A549 (cell line): ENCODE results near the gene HP1BP3.

ENCODE experiments used
- CBX2 ChIP-seq: fragments of 200-600 bp; sonication (generic); IDR thresholded peaks from 2 replicates; pipeline ENCODE4 v1.6.1; 2016; ENCODE audit warnings: low read depth, mild to moderate bottlenecking, borderline replicate concordance
- CBX8 ChIP-seq: fragments of 200-600 bp; sonication (generic); IDR thresholded peaks from 2 replicates; pipeline ENCODE4 v1.6.1; 2016
- CHD2 ChIP-seq: fragments of 150-350 bp; IDR thresholded peaks from 2 replicates; pipeline ENCODE4 v1.6.1; 2014; ENCODE audit warnings: low read length; ENCODE audit not compliant: partially characterized antibody
- CTCF ChIP-seq: fragments of >200 bp; sonication (Bioruptor Twin); formaldehyde crosslinking; IDR thresholded peaks from 3 replicates; pipeline ENCODE4 v1.5.1; 2016
- MAX ChIP-seq: IDR thresholded peaks from 2 replicates; pipeline ENCODE4 v1.6.1; 2012
- NR3C1 ChIP-seq: fragments of >200 bp; sonication (Bioruptor Twin); formaldehyde crosslinking; IDR thresholded peaks from 3 replicates; pipeline ENCODE4 v1.6.1; 2017
- POLR2A ChIP-seq: IDR thresholded peaks from 2 replicates; pipeline ENCODE4 v1.6.1; 2012; ENCODE audit warnings: mild to moderate bottlenecking, low read length
- RAD21 ChIP-seq, 2 experiments: fragments of >200 bp in 1 of 2; sonication (Bioruptor Twin) in 1 of 2; formaldehyde crosslinking in 1 of 2; IDR thresholded peaks in 1 of 2; conservative IDR thresholded peaks in 1 of 2; 2 replicates in 1 of 2; 3 replicates in 1 of 2; pipeline ENCODE4 v1.6.1; 2012 to 2018; ENCODE audit warnings: inconsistent platforms in 1 of 2

GRCh38 chr1:20751462-20751990 lies 35.6 kb downstream of the HP1BP3 start:
- no peak for TF ChIP-seq CTCF
- TF ChIP-seq POLR2A = no peak
- no peak for TF ChIP-seq RAD21 (conservative IDR thresholded peaks at IDR 0.05 in 1 of 2, IDR thresholded peaks at IDR 0.05 in 1 of 2)
- no peak for TF ChIP-seq NR3C1
- TF ChIP-seq CHD2 = no peak
- no peak for TF ChIP-seq CBX2
- no peak for TF ChIP-seq CBX8
- TF ChIP-seq MAX = no peak
